IMR-90 (cell line): ENCODE results near the gene LRRC72. TPM values are rescaled to one million over a fixed set of nuclear protein-coding genes. Genes with fewer than 3 reads are reported as not detected.
"Not testable (repeated sequence)": the region's sequence is repeated elsewhere in the genome, so short reads cannot be mapped to it uniquely, and the experiment has no call there.

ENCODE experiments used
- ATAC-seq: fragments of 200-7000 bp; cut with Tn5 transposase; 2 replicates; pipeline ENCODE4 v1.9.1; 2020; ENCODE audit warnings: low read depth, mild to moderate bottlenecking, moderate library complexity
- BruUV-seq: library from RNA; stranded (reverse); fragments of 400-500 nt; replicated peaks from 2 replicates; lab custom pipeline; 2021; lab: Mats Ljungman, UMichigan
- CTCF ChIA-PET: fragments of 300-600 bp; formaldehyde crosslinking; extraction: SDS; loops from one replicate; lab custom pipeline; 2021; ENCODE audit warnings: antibody characterized with exemption; lab: Yijun Ruan, JAX
- POLR2A ChIA-PET: fragments of 300-600 bp; sonication (Branson Sonifier 250); formaldehyde crosslinking; loops from one replicate; lab custom pipeline; 2022; ENCODE audit warnings: antibody characterized with exemption; ENCODE audit not compliant: unreplicated experiment; lab: Charles Lee
- DNase-seq: peaks from one replicate; pipeline ENCODE4 v3.0.0; 2013
- H2AFZ ChIP-seq: replicated peaks from 2 replicates; pipeline ENCODE3; 2013; ENCODE audit warnings: low read length, mild to moderate bottlenecking; ENCODE audit not compliant: poor library complexity
- H2AK5ac ChIP-seq: 2 replicates; pipeline ENCODE4 v1.6.1; 2013; ENCODE audit warnings: low read depth, low read length, inconsistent platforms
- H2AK9ac ChIP-seq: replicated peaks from 2 replicates; pipeline ENCODE3; 2013; ENCODE audit warnings: mild to moderate bottlenecking, low read depth, low read length, moderate library complexity; ENCODE audit not compliant: poor library complexity
- H2BK120ac ChIP-seq: 2 replicates; pipeline ENCODE4 v1.6.1; 2013; ENCODE audit warnings: low read depth, low read length, inconsistent platforms
- H2BK15ac ChIP-seq: 3 replicates; pipeline ENCODE4 v1.6.1; 2013; ENCODE audit warnings: low read depth, low read length, inconsistent platforms
- H2BK20ac ChIP-seq: 2 replicates; pipeline ENCODE4 v1.6.1; 2013; ENCODE audit warnings: low read depth, mild to moderate bottlenecking, inconsistent platforms, low read length, moderate library complexity
- H2BK5ac ChIP-seq: 2 replicates; pipeline ENCODE4 v1.6.1; 2013; ENCODE audit warnings: mild to moderate bottlenecking, low read depth, low read length, inconsistent platforms; ENCODE audit not compliant: poor library complexity, severe bottlenecking
- H3K14ac ChIP-seq: replicated peaks from 2 replicates; pipeline ENCODE4 v1.6.1; 2013; ENCODE audit warnings: low read depth, low read length, inconsistent platforms
- H3K18ac ChIP-seq: 2 replicates; pipeline ENCODE4 v1.6.1; 2013; ENCODE audit warnings: low read depth, low read length, control low read depth
- H3K23ac ChIP-seq: 2 replicates; pipeline ENCODE4 v1.6.1; 2013; ENCODE audit warnings: low read depth, low read length, inconsistent platforms
- H3K27ac ChIP-seq: 2 replicates; pipeline ENCODE4 v1.5.1; 2013; ENCODE audit warnings: mild to moderate bottlenecking, control low read depth, low read length; ENCODE audit not compliant: insufficient read depth
- H3K27me3 ChIP-seq: 2 replicates; pipeline ENCODE4 v1.6.1; 2013; ENCODE audit warnings: low read length; ENCODE audit not compliant: control insufficient read depth, insufficient read depth
- H3K36me3 ChIP-seq: 2 replicates; pipeline ENCODE4 v1.6.1; 2013; ENCODE audit warnings: low read length, mixed read lengths; ENCODE audit not compliant: control insufficient read depth, insufficient read depth
- H3K4ac ChIP-seq: 2 replicates; pipeline ENCODE4 v1.6.1; 2013; ENCODE audit warnings: low read depth, low read length, inconsistent platforms
- H3K4me1 ChIP-seq: 2 replicates; pipeline ENCODE4 v1.6.1; 2013; ENCODE audit warnings: low read length, mixed read lengths; ENCODE audit not compliant: control insufficient read depth, insufficient read depth
- H3K4me2 ChIP-seq: 2 replicates; pipeline ENCODE4 v1.6.1; 2013; ENCODE audit warnings: low read depth, mild to moderate bottlenecking, control low read depth, low read length, moderate library complexity
- H3K4me3 ChIP-seq: 2 replicates; pipeline ENCODE4 v1.5.1; 2013; ENCODE audit warnings: low read depth, mild to moderate bottlenecking, control low read depth, low read length, moderate library complexity; ENCODE audit not compliant: insufficient read depth
- H3K56ac ChIP-seq: 2 replicates; pipeline ENCODE4 v1.6.1; 2013; ENCODE audit warnings: low read length, inconsistent platforms; ENCODE audit not compliant: insufficient read depth; ENCODE audit errors: extremely low read depth
- H3K79me1 ChIP-seq, 2 experiments: 2 replicates each; pipeline ENCODE4 v1.6.1; 2013; ENCODE audit warnings: low read length in 2 of 2, inconsistent platforms in 1 of 2, low read depth in 1 of 2
- H3K9ac ChIP-seq: 2 replicates; pipeline ENCODE4 v1.6.1; 2013; ENCODE audit warnings: low read depth, low read length, control low read depth
- H3K9me1 ChIP-seq: 2 replicates; pipeline ENCODE4 v1.6.1; 2013; ENCODE audit warnings: low read length, inconsistent platforms; ENCODE audit not compliant: insufficient read depth
- H3K9me3 ChIP-seq: 2 replicates; pipeline ENCODE4 v1.6.1; 2013; ENCODE audit warnings: low read length; ENCODE audit not compliant: control insufficient read depth, insufficient read depth
- H4K20me1 ChIP-seq: 2 replicates; pipeline ENCODE4 v1.6.1; 2013; ENCODE audit warnings: low read length, inconsistent platforms; ENCODE audit not compliant: insufficient read depth
- H4K5ac ChIP-seq: 2 replicates; pipeline ENCODE4 v1.6.1; 2013; ENCODE audit warnings: mild to moderate bottlenecking, low read depth, low read length, control low read depth
- H4K8ac ChIP-seq, 2 experiments: 2 replicates each; pipeline ENCODE4 v1.6.1; 2013; ENCODE audit warnings: low read depth in 2 of 2, low read length in 2 of 2, control low read depth in 1 of 2, inconsistent platforms in 1 of 2
- H4K91ac ChIP-seq: 2 replicates; pipeline ENCODE4 v1.6.1; 2013; ENCODE audit warnings: low read depth, low read length, inconsistent platforms; ENCODE audit not compliant: insufficient read depth
- WGBS, 2 experiments: methylation state at CpG; one replicate each; pipeline versions ENCODE4 v1.1.5 to v1.1.7; 2013; ENCODE audit warnings: missing lambda C conversion rate in 2 of 2; ENCODE audit not compliant: insufficient read length in 1 of 2; ENCODE audit errors: extremely low coverage in 2 of 2; 5-methylcytosine and 5-hydroxymethylcytosine counted together
- dilution Hi-C: fragments of 300-500 bp; cut with HindIII; formaldehyde crosslinking; loops from one replicate; pipeline ENCODE4 v1.14.3; 2018; ENCODE audit warnings: low sequenced_read_pairs; ENCODE audit not compliant: unreplicated experiment
- in situ Hi-C: fragments of 300-500 bp; cut with MboI; formaldehyde crosslinking; loops from 3 replicates; pipeline ENCODE4 v1.14.3; 2019; ENCODE audit warnings: low sequenced_read_pairs, inconsistent platforms, mixed read lengths
- intact Hi-C: fragments of 100-400 bp; cut with micrococcal nuclease; formaldehyde crosslinking; loops from 2 replicates; pipeline ENCODE4 v1.10.0; 2022
- polyA plus RNA-seq, 3 experiments: library from polyadenylated mRNA; depleted of rRNA; stranded (reverse); fragments of >200 nt; gene quantifications; 2 replicates each; pipeline ENCODE4 v1.2.3, GENCODE V29; 2012; ENCODE audit warnings: low replicate concordance in 1 of 3
- total RNA-seq: library from RNA; depleted of rRNA; stranded (reverse); fragments of >200 nt; gene quantifications from 2 replicates; pipeline ENCODE4 v1.2.3, GENCODE V29; 2012

Gene LRRC72
- total and polyA plus RNA-seq, 2 of the 4 experiments (the other 2 are of a cell fraction), result not detected

DNA sequence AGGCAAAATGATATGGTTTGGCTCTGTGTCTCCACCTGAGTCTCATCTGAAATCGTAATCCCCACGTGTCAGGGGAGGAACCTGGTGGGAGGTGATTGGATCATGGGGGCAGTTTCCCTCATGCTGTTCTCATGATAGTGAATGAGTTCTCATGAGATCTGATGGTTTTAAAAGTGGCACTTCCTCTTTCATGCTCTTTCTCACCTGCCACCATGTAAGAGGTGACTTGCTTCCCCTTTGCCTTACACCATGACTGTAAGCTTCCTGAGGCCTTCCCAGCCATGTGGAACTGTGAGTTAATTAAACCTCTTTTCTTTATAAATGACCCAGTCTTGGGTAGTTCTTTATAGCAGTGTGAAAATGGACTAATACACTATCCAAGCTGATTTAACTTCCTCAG, 13.9 kb downstream of the LRRC72 start:
- H2BK5ac ChIP-seq, H3K56ac ChIP-seq, ATAC-seq, H3K27ac ChIP-seq, H3K14ac ChIP-seq, H4K8ac ChIP-seq, dilution Hi-C loops, H3K27me3 ChIP-seq, H3K18ac ChIP-seq, H3K4ac ChIP-seq, H3K23ac ChIP-seq, H3K9me1 ChIP-seq, DNase-seq, H4K20me1 ChIP-seq, POLR2A ChIA-PET, H2AK5ac ChIP-seq, H3K9me3 ChIP-seq, H4K5ac ChIP-seq, in situ Hi-C loops, H2BK120ac ChIP-seq, H3K4me3 ChIP-seq, H3K79me1 ChIP-seq, H2BK15ac ChIP-seq, H3K36me3 ChIP-seq, intact Hi-C loops, H2BK20ac ChIP-seq, BruUV-seq, H2AK9ac ChIP-seq, H3K9ac ChIP-seq, H4K91ac ChIP-seq, H3K4me2 ChIP-seq, H3K4me1 ChIP-seq, H2AFZ ChIP-seq, CTCF ChIA-PET: not testable (repeated sequence)
- WGBS, 2 experiments, result 92% methylated on average over 2 of the region's 2 CpGs; no CpG with 5 or more reads in 1 of the 2 experiments
